Neural cell (in vitro differentiated cells): ENCODE results near the gene CACNA1D.

Experiments
- EZH2 ChIP-seq: fragments of 200-600, 300-800 bp; shearing (Covaris generic), sonication (generic); IDR thresholded peaks from 2 replicates; pipeline ENCODE4 v1.6.1; 2014; ENCODE audit warnings: antibody characterized with exemption, low read length, borderline replicate concordance, mild to moderate bottlenecking; ENCODE audit not compliant: insufficient read depth, poor library complexity, severe bottlenecking
- TF ChIP-seq, protein P1 (sequence below): fragments of 450-650 bp; IDR thresholded peaks from 2 replicates; pipeline ENCODE4 v1.5.1; 2014; ENCODE audit warnings: antibody characterized with exemption, mild to moderate bottlenecking, moderate library complexity; ENCODE audit not compliant: poor library complexity, severe bottlenecking
- TF ChIP-seq, protein P2 (sequence below): IDR thresholded peaks from 2 replicates; pipeline ENCODE4 v1.6.1; 2012; ENCODE audit warnings: borderline replicate concordance

DNA sequence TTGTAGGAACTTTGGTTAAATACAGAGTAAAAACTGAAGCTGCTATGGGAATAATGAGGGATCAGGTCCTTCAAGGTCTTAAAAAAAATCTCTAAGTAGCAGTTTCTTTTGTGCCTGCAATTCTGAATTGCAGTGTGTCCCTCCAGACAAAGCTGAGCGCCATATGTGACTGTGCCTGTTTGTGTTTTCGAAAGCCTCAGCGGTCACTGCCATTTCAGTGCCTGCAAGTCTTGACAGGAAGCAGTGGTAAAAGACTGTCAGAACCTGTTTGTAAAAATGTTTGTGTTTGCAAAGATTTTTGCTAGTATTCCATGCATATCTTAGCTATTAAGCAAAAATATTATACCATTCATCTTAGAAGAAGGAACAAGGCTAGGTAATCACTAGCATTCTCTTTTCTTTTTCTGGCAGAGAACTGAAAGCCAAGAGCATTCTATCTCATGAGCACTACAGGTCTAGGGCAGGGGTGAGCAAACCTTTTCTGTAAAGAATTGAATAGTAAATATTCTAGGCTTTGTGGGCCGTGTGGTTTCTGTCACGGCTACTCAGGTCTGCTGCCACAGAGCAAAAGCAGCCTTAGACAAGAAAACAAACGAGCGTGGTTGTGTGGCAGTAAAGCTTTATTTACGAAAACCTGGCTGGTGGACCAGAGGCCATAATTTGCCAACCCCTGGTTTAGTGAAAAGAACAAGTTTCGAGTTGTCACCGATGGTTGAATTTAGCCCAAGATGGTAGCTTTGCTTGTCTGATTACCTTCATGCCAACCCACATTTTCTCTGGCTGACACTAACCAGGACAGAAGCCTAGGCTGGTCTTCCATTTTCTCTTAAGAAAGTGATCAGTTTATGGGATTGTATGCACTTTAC lies 134.4 kb downstream of the CACNA1D start:
- TF ChIP-seq, protein P1, sequence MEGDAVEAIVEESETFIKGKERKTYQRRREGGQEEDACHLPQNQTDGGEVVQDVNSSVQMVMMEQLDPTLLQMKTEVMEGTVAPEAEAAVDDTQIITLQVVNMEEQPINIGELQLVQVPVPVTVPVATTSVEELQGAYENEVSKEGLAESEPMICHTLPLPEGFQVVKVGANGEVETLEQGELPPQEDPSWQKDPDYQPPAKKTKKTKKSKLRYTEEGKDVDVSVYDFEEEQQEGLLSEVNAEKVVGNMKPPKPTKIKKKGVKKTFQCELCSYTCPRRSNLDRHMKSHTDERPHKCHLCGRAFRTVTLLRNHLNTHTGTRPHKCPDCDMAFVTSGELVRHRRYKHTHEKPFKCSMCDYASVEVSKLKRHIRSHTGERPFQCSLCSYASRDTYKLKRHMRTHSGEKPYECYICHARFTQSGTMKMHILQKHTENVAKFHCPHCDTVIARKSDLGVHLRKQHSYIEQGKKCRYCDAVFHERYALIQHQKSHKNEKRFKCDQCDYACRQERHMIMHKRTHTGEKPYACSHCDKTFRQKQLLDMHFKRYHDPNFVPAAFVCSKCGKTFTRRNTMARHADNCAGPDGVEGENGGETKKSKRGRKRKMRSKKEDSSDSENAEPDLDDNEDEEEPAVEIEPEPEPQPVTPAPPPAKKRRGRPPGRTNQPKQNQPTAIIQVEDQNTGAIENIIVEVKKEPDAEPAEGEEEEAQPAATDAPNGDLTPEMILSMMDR, result no peak
- TF ChIP-seq, protein P2, sequence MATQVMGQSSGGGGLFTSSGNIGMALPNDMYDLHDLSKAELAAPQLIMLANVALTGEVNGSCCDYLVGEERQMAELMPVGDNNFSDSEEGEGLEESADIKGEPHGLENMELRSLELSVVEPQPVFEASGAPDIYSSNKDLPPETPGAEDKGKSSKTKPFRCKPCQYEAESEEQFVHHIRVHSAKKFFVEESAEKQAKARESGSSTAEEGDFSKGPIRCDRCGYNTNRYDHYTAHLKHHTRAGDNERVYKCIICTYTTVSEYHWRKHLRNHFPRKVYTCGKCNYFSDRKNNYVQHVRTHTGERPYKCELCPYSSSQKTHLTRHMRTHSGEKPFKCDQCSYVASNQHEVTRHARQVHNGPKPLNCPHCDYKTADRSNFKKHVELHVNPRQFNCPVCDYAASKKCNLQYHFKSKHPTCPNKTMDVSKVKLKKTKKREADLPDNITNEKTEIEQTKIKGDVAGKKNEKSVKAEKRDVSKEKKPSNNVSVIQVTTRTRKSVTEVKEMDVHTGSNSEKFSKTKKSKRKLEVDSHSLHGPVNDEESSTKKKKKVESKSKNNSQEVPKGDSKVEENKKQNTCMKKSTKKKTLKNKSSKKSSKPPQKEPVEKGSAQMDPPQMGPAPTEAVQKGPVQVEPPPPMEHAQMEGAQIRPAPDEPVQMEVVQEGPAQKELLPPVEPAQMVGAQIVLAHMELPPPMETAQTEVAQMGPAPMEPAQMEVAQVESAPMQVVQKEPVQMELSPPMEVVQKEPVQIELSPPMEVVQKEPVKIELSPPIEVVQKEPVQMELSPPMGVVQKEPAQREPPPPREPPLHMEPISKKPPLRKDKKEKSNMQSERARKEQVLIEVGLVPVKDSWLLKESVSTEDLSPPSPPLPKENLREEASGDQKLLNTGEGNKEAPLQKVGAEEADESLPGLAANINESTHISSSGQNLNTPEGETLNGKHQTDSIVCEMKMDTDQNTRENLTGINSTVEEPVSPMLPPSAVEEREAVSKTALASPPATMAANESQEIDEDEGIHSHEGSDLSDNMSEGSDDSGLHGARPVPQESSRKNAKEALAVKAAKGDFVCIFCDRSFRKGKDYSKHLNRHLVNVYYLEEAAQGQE, result no peak
- TF ChIP-seq EZH2, result no peak
